ENCODE results near the gene ZSCAN22. TPM values are rescaled to one million over a fixed set of nuclear protein-coding genes. Genes with fewer than 3 reads are reported as not detected.

Gene ZSCAN22
- total RNA-seq, 2 donors from 2014 or later = 2.7 to 4.1 TPM

DNA sequence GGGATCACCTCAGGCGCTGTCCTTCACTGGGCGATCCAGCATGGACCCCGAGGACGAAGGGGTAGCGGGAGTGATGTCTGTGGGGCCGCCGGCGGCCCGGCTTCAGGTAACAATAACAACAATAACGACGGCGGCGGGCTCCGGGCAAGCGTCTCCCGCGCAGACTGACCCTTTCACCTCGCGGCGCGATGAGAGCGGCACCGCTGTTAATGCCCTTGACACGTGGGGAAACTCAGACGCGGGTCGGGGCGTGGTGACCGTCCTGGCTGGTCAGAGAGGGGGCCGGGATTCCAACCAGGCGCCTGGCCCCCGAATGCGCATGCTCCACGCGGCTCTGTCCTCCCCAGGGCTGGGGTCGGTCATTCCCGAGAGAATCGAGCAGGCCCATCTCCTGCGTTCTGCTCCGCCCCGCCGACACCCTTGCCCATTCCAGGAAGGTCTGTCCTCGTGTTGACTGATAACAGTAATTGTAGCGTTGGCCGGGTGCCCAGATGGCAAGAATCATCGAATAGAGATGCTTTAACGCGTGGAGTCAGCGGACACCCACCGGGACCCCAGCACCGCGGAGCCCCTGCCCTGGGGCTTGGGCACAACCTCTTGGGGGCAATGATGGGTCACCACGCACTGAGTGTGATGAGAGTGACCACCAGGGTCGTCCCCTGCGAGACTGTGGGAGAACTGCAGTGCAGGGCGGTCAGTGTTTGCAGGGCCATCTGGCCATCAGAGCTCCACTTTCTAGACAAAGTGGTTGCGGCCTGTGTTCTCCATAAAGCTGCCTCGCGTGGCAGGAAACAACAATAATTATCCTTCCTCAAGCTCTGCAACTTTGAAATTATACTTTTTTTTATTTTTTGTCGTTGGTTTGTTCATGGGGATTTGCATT is 47.5 kb upstream of the ZSCAN22 start:
- Histone ChIP-seq H3K4me1 (replicated peaks) (peaks cover 4% of the 10 kb centered on the region), H3K9me3 (no peaks in the 10 kb centered on the region), H3K4me3 (peak overlapping the region; percentile 81 to 94), H3K27ac (peak overlapping the region; percentile 82 to 85), H3K36me3 (no peaks in the 10 kb centered on the region), H3K27me3 (replicated peaks; ENCODE audit: insufficient read depth) (no peaks in the 10 kb centered on the region)
- intact Hi-C loops (cut with DNase I) = no loop called here
- DNase-seq (ENCODE audit: low spot score) = peak; percentile 36
- TF ChIP-seq POLR2A (IDR thresholded peaks at IDR 0.05) (no peak), POLR2AphosphoS5 (IDR thresholded peaks at IDR 0.05) (no peak)
- TF ChIP-seq, protein P1, sequence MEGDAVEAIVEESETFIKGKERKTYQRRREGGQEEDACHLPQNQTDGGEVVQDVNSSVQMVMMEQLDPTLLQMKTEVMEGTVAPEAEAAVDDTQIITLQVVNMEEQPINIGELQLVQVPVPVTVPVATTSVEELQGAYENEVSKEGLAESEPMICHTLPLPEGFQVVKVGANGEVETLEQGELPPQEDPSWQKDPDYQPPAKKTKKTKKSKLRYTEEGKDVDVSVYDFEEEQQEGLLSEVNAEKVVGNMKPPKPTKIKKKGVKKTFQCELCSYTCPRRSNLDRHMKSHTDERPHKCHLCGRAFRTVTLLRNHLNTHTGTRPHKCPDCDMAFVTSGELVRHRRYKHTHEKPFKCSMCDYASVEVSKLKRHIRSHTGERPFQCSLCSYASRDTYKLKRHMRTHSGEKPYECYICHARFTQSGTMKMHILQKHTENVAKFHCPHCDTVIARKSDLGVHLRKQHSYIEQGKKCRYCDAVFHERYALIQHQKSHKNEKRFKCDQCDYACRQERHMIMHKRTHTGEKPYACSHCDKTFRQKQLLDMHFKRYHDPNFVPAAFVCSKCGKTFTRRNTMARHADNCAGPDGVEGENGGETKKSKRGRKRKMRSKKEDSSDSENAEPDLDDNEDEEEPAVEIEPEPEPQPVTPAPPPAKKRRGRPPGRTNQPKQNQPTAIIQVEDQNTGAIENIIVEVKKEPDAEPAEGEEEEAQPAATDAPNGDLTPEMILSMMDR (IDR thresholded peaks at IDR 0.05) = no peak
- 3% methylated on average over 59 of the region's 60 CpGs for WGBS

DNA sequence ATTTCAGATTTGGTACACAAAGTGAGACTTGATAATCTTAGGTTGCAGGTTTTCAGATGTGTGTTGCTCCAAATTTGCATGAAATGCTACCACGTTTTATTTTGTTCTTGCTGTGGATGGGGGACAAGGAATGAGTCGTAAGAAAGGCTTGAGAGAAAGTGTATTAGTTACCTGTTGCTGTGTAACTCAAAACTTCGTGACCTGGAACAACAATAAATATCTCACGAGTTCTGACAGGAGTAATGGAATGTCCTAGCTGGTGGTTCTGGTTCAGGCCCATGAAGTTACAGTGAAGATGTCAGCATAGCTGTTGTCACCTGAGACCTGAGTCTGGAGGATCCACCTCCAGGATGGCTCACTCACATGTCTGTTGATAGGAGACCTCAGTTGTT is 46.9 kb upstream of the ZSCAN22 start:
- no peak for TF ChIP-seq POLR2AphosphoS5 (IDR thresholded peaks at IDR 0.05)
- TF ChIP-seq, protein P1 (IDR thresholded peaks at IDR 0.05) = no peak
- no peak for TF ChIP-seq POLR2A (IDR thresholded peaks at IDR 0.05)
- Histone ChIP-seq H3K27ac (no peak overlapping the region), H3K27me3 (replicated peaks; ENCODE audit: insufficient read depth) (no peaks in the 10 kb centered on the region), H3K4me1 (replicated peaks) (peaks cover 4% of the 10 kb centered on the region), H3K4me3 (no peak overlapping the region), H3K9me3 (no peaks in the 10 kb centered on the region), H3K36me3 (no peaks in the 10 kb centered on the region)
- intact Hi-C loops (cut with DNase I) = no loop called here
- no peak for DNase-seq (ENCODE audit: low spot score)
- 44% methylated on average over 4 of the region's 4 CpGs for WGBS

DNA sequence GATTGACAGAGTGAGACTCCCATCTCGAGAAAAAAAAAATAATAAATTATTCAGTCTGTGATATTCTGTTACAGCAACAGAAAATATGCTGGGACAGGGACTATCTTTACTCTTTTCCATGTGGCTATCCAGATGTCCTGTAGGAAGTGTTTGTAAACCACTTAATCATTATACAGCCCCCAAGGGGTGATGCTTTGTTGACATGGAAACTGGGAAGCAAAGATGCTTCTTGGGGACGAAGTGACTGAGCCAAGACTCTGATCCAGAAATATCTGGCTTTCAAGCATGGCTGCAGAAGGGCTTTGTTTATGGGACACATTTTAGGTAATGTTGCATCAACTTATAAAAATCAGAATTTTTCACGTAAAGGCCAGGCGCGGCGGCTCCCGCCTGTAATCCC is 42.6 kb upstream of the ZSCAN22 start:
- Histone ChIP-seq H3K36me3 (peaks cover 13 to 29% of the 10 kb centered on the region in 2 donors), H3K4me1 (replicated peaks) (peaks cover 4% of the 10 kb centered on the region), H3K27me3 (replicated peaks; ENCODE audit: insufficient read depth) (no peaks in the 10 kb centered on the region), H3K4me3 (no peak overlapping the region), H3K9me3 (no peaks in the 10 kb centered on the region), H3K27ac (no peak overlapping the region)
- WGBS = 89% methylated on average over 7 of the region's 7 CpGs
- intact Hi-C loops (cut with DNase I) = no loop called here
- no peak for DNase-seq (ENCODE audit: low spot score)
- TF ChIP-seq POLR2A (IDR thresholded peaks at IDR 0.05) (no peak), POLR2AphosphoS5 (IDR thresholded peaks at IDR 0.05) (no peak)
- TF ChIP-seq, protein P1 (IDR thresholded peaks at IDR 0.05) = no peak

DNA sequence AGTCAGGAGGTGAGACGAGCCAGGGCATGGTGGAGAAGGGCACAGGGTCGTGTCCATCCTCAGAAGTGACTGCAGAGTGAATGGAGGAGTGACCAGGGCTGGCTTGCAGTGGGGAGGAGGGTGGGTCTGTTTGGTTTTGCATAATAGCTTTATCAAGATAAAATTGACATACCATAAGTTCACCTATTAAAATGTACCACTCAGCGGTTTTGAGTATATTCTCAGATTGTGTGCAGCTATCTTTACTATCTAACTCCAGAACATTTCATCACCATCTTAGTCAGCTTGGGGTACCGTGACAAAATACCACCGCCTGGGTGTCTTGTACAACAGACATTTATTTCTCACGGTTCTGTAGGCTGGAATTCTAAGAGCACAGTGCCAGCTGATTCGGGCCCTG is 34.9 kb upstream of the ZSCAN22 start:
- H3K9me3 ChIP-seq = no peaks in the 10 kb centered on the region

More for the DNA sequence above, 34.9 kb upstream of the ZSCAN22 start:
- H3K4me3 ChIP-seq = no peak overlapping the region
- no peaks in the 10 kb centered on the region for H3K27me3 ChIP-seq (replicated peaks; ENCODE audit: insufficient read depth)
- intact Hi-C loops (cut with DNase I) = no loop called here
- 93% methylated on average over 7 of the region's 7 CpGs for WGBS
- no peak overlapping the region for H3K27ac ChIP-seq
- no peaks in the 10 kb centered on the region for H3K4me1 ChIP-seq (replicated peaks)
- no peak for TF ChIP-seq POLR2AphosphoS5 (IDR thresholded peaks at IDR 0.05)
- TF ChIP-seq, protein P1 (IDR thresholded peaks at IDR 0.05) = no peak
- no peak for TF ChIP-seq POLR2A (IDR thresholded peaks at IDR 0.05)
- H3K36me3 ChIP-seq = peaks cover 25 to 31% of the 10 kb centered on the region in 2 donors
- no peak for DNase-seq (ENCODE audit: low spot score)
